ENCODE data around the gene SFMBT1. TPM values are rescaled to one million over a fixed set of nuclear protein-coding genes. Genes with fewer than 3 reads are reported as not detected.

Gene SFMBT1
- total and polyA plus RNA-seq, 2 of the 8 experiments (the other 6 are each of a cell fraction or from before 2014, with no cell fraction given) = 8.1 to 16.8 TPM

- TF ChIP-seq YY1 (IDR thresholded peaks at IDR 0.05; ENCODE audit: low read depth, low read length) = 0 out of 2 replicates have a peak, but pooled peaks have one; percentile 6
- TF ChIP-seq TAF1 (IDR thresholded peaks at IDR 0.05; ENCODE audit: low read depth, low read length) = 0 out of 2 replicates have a peak, but pooled peaks have one; percentile 17
Measured at GRCh38 chr3:53044711-53045517, 959 bp downstream of the SFMBT1 start (continued).
